Raji (cell line): ENCODE measurements around the gene GPR62.

Source experiments
- POLR2A ChIP-seq: IDR thresholded peaks from 2 replicates; pipeline ENCODE4 v1.6.1; 2011; ENCODE audit warnings: low read depth, low read length, control low read depth; ENCODE audit not compliant: insufficient read depth

Gene GPR62

DNA sequence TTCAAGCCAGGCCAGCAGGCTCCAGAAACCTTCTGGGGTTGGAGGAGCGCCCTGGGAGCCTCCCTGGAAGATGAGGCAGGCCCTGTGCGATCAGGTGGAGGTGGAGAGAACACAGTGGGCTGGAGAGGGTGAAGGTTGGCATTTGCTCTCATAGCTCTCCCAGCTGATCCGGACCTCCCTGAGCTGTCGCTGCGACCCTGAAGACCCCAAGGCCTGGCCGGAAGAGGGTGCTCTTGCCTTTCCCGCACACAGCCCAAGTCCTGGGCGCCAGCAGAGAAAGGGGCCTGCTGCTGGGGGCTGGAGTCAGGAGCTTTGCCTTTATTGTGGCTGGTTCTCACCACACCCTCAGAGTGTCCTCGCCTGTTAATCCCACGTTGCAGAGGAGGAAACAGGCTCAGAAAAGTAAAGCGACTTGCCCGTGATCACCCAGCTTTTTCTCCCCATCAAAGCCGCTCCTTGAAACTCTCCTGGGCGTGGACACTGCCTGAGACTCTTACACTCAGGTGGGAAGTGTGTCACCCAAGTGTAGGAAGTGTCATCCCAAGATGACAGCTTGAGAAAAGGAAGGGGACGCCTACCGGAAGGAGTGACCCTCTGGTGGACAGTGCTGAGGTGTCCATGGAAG is 49.1 kb downstream of the GPR62 start:
- TF ChIP-seq POLR2A: no peak

DNA sequence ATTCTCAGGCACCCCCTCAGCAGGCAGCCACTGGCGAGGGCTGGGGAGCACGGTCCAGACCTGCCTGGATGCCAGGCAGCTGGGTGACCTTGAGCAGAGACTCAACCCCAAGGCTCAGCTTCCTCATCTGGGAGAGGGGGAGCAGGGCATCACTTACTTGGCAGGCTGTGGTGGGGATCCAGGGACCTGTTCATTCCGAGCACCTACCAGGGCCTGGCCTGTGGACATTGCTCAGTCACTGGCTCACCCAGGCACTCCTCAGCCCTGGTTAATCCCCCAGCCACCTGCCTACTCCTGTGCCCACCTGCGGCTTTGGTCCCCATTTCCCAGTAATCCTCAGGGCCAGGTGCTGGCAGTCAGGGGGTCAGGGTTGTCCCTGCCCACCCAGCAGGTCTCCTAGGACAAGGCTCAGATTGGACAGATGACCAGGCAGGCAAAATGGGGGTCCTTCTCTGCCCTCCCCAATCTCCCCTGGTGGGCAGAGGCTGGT is 49.8 kb downstream of the GPR62 start:
- TF ChIP-seq POLR2A: no peak

DNA sequence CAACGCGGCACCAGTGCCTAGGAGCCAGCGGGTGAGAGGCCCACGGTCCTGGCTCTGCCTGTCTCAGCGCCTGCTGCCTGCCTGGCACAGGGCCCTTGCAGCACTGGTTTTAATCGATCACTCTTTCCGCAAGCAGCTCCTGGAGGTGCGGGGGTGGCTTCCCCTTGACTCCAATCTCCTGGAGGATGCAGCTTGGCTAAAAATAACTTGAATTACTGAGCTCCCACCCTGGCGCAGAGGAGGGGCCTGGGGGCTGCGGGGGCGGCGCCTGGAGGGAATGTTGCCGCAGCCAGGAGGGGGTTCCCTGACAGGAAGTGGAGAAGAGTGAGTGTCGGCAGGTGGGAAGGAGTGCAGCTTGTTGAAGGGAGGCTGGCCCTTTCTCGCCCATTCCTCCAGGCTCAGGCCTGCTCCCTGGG is 50.4 kb downstream of the GPR62 start:
- no peak for TF ChIP-seq POLR2A

- no peak for TF ChIP-seq POLR2A
Measured at GRCh38 chr3:52006017-52006819, 51.0 kb downstream of the GPR62 start.

- TF ChIP-seq POLR2A: no peak
Measured at GRCh38 chr3:52006820-52007133, 51.6 kb downstream of the GPR62 start.
